K562 (cell line): ENCODE results near the gene ACYP2. TPM values are rescaled to one million over a fixed set of nuclear protein-coding genes. Genes with fewer than 3 reads are reported as not detected.
A peak's percentile ranks its signal among the peaks of the same experiment; 100 is the strongest.

Experiments used
- ATAC-seq: fragments of 200-7000 bp; cut with Tn5 transposase; 3 replicates; pipeline ENCODE4 v1.9.1; 2020; ENCODE audit warnings: moderate library complexity
- BruUV-seq: library from RNA; stranded (reverse); fragments of 400-500 nt; replicated peaks from 2 replicates; lab custom pipeline; 2021; lab: Mats Ljungman, UMichigan
- CTCF ChIA-PET: fragments of 300-600 bp; formaldehyde crosslinking; extraction: SDS; loops from one replicate; lab custom pipeline; 2021; ENCODE audit warnings: low intra/inter-chr PET ratio; lab: Yijun Ruan, JAX
- POLR2A ChIA-PET: fragments of 300-600, 350-650 bp; sonication (Branson Sonifier 250); formaldehyde crosslinking; extraction: SDS; loops from one replicate; lab custom pipeline; 2021; ENCODE audit warnings: antibody characterized with exemption, inconsistent platforms; lab: Yijun Ruan, JAX
- DNase-seq, 4 experiments: peaks; one replicate each; pipeline versions ENCODE4 v3.0.0 to v3.0.0-alpha.2; 2011 to 2018; ENCODE audit warnings: low spot score in 3 of 4, mixed read lengths in 3 of 4; ENCODE audit errors: extremely low read depth in 1 of 4
- FAIRE-seq: peaks from 2 replicates; lab custom pipeline; 2011; peaks lifted over from hg19 to GRCh38; lab: Jason Lieb, UNC
- H2AFZ ChIP-seq: 2 replicates; pipeline ENCODE4 v1.6.0; 2011; ENCODE audit warnings: low read depth, low read length, control low read depth, inconsistent platforms
- H3K27ac ChIP-seq: fragments of 200-600 bp; 3 replicates; pipeline ENCODE4 v1.8.0; 2011; ENCODE audit warnings: low read depth, mild to moderate bottlenecking, control low read depth, inconsistent platforms, low read length, moderate library complexity, mixed read lengths; ENCODE audit errors: extremely low read depth
- H3K27me3 ChIP-seq, 2 experiments: fragments of 300-600 bp in 1 of 2; 2 replicates in 1 of 2; 3 replicates in 1 of 2; pipeline versions ENCODE4 v1.6.0 to v1.8.0; 2011; ENCODE audit warnings: inconsistent platforms in 2 of 2, low read length in 2 of 2, mild to moderate bottlenecking in 1 of 2, mixed read lengths in 1 of 2, moderate library complexity in 1 of 2; ENCODE audit not compliant: control insufficient read depth in 2 of 2, insufficient read depth in 2 of 2
- H3K36me3 ChIP-seq: fragments of 300-600 bp; 3 replicates; pipeline ENCODE4 v1.8.0; 2011; ENCODE audit warnings: mild to moderate bottlenecking, low read length, inconsistent platforms; ENCODE audit not compliant: control insufficient read depth, insufficient read depth
- H3K4me1 ChIP-seq, 2 experiments: fragments of 200-600 bp in 1 of 2; replicated peaks in 1 of 2; 2 replicates in 1 of 2; 3 replicates in 1 of 2; pipeline versions ENCODE4 v1.5.1 to v1.8.0; 2011; ENCODE audit warnings: inconsistent platforms in 2 of 2, low read length in 2 of 2, mild to moderate bottlenecking in 1 of 2, mixed read lengths in 1 of 2, moderate library complexity in 1 of 2; ENCODE audit not compliant: control insufficient read depth in 2 of 2, insufficient read depth in 2 of 2
- H3K4me2 ChIP-seq: 2 replicates; pipeline ENCODE4 v1.6.1; 2011; ENCODE audit warnings: low read length, control low read depth, inconsistent platforms, mixed read lengths; ENCODE audit not compliant: insufficient read depth
- H3K4me3 ChIP-seq: fragments of 200-600 bp; sonication (generic), shearing (Covaris generic); 2 replicates; pipeline ENCODE4 v1.5.1; 2016; ENCODE audit warnings: control low read depth, inconsistent platforms
- H3K79me2 ChIP-seq: fragments of 200-600 bp; 3 replicates; pipeline ENCODE4 v1.8.0; 2011; ENCODE audit warnings: low read length, inconsistent platforms; ENCODE audit not compliant: control insufficient read depth, insufficient read depth
- H3K9ac ChIP-seq, 2 experiments: 2 replicates each; pipeline versions ENCODE4 v1.6.0 to v1.6.1; 2011; ENCODE audit warnings: low read depth in 2 of 2, low read length in 2 of 2, control low read depth in 1 of 2, inconsistent platforms in 1 of 2, mild to moderate bottlenecking in 1 of 2, mixed read lengths in 1 of 2; ENCODE audit not compliant: insufficient read depth in 1 of 2
- H3K9me1 ChIP-seq: one replicate; pipeline ENCODE4 v1.6.0; 2011; ENCODE audit warnings: inconsistent platforms, mild to moderate bottlenecking, low read length, moderate library complexity; ENCODE audit not compliant: control insufficient read depth, insufficient read depth
- H3K9me3 ChIP-seq: replicated peaks from 2 replicates; pipeline ENCODE4 v1.5.1; 2011; ENCODE audit warnings: low read depth, low read length, inconsistent platforms; ENCODE audit not compliant: control insufficient read depth, insufficient read depth
- H4K20me1 ChIP-seq: replicated peaks from 2 replicates; pipeline ENCODE4 v1.6.1; 2011; ENCODE audit warnings: low read length, inconsistent platforms, mixed read lengths; ENCODE audit not compliant: control insufficient read depth, insufficient read depth
- ASH1L ChIP-seq: fragments of 450-650 bp; IDR thresholded peaks from 2 replicates; pipeline ENCODE4 v1.6.1; 2018; ENCODE audit warnings: borderline replicate concordance, mild to moderate bottlenecking, low read depth; ENCODE audit not compliant: partially characterized antibody
- COPS2 ChIP-seq: fragments of 450-650 bp; conservative IDR thresholded peaks from 2 replicates; pipeline ENCODE4 v1.6.1; 2016; ENCODE audit warnings: mild to moderate bottlenecking, moderate library complexity
- CTBP1 ChIP-seq: fragments of 450-650 bp; IDR thresholded peaks from 2 replicates; pipeline ENCODE4 v1.6.1; 2016; ENCODE audit warnings: borderline replicate concordance
- ELF2 ChIP-seq: fragments of 250-450 bp; sonication (Bioruptor Pico); IDR thresholded peaks from 2 replicates; pipeline ENCODE4 v1.5.0; 2021; ENCODE audit warnings: mild to moderate bottlenecking
- EP300 ChIP-seq: IDR thresholded peaks from 2 replicates; pipeline ENCODE4 v1.6.1; 2012; ENCODE audit warnings: low read length, improper control_type of control experiment
- HSF4 ChIP-seq: fragments of 250-450 bp; sonication (Bioruptor Pico); IDR thresholded peaks from 2 replicates; pipeline ENCODE4 v2.1.2; 2022; ENCODE audit warnings: mild to moderate bottlenecking, moderate library complexity, borderline replicate concordance
- IRF2 ChIP-seq: sonication (generic); formaldehyde crosslinking; IDR thresholded peaks from 2 replicates; pipeline ENCODE4 v1.8.1; 2022; ENCODE audit warnings: mild to moderate bottlenecking, missing genetic modification reagents
- JUNB ChIP-seq: fragments of 450-650 bp; formaldehyde crosslinking; conservative IDR thresholded peaks from 2 replicates; pipeline ENCODE4 v1.4.0; 2020; ENCODE audit warnings: mild to moderate bottlenecking
- KAT2B ChIP-seq: IDR thresholded peaks from one replicate; pipeline ENCODE4 v1.6.1; 2012; ENCODE audit warnings: low read depth, mild to moderate bottlenecking, control low read depth, inconsistent platforms, low read length, moderate library complexity
- LCOR ChIP-seq: sonication (generic); formaldehyde crosslinking; IDR thresholded peaks from 2 replicates; pipeline ENCODE4 v1.8.0; 2022; ENCODE audit warnings: mild to moderate bottlenecking, missing genetic modification reagents
- NFIC ChIP-seq: fragments of 450-650 bp; IDR thresholded peaks from 2 replicates; pipeline ENCODE4 v1.6.1; 2017; ENCODE audit warnings: mild to moderate bottlenecking, inconsistent platforms
- NR2F6 ChIP-seq: fragments of 450-650 bp; formaldehyde crosslinking; IDR thresholded peaks from 2 replicates; pipeline ENCODE4 v1.4.0; 2020; ENCODE audit warnings: mild to moderate bottlenecking
- PHF21A ChIP-seq: fragments of 450-650 bp; IDR thresholded peaks from 2 replicates; pipeline ENCODE4 v1.6.1; 2017; ENCODE audit warnings: low read depth, borderline replicate concordance
- TRIM24 ChIP-seq, 2 experiments: fragments of 450-650 bp; IDR thresholded peaks; 2 replicates each; pipeline ENCODE4 v1.6.1; 2016
- ZBTB5 ChIP-seq: fragments of 450-650 bp; IDR thresholded peaks from 2 replicates; pipeline ENCODE4 v1.6.1; 2017; ENCODE audit warnings: antibody characterized with exemption
- ZNF121 ChIP-seq: sonication (generic); formaldehyde crosslinking; conservative IDR thresholded peaks from 2 replicates; pipeline ENCODE4 v1.8.0; 2022; ENCODE audit warnings: missing genetic modification reagents
- ZNF133 ChIP-seq: fragments of 250-450 bp; sonication (Bioruptor Pico); IDR thresholded peaks from 2 replicates; pipeline ENCODE4 v1.4.0; 2020; ENCODE audit warnings: mild to moderate bottlenecking
- ZNF197 ChIP-seq: fragments of 200-800 bp; sonication (Bioruptor generic); IDR thresholded peaks from 2 replicates; pipeline ENCODE4 v1.6.1; 2016; ENCODE audit warnings: low read depth, missing genetic modification characterization, missing compliant biosample characterization
- WGBS: fragments of 100-300 bp; shearing (Covaris generic); methylation state at CpG from one replicate; pipeline ENCODE4 v1.1.6; 2016; ENCODE audit warnings: low coverage, mixed read lengths; ENCODE audit not compliant: insufficient coverage; ENCODE audit errors: missing lambda C conversion rate; 5-methylcytosine and 5-hydroxymethylcytosine counted together
- in situ Hi-C: fragments of 300-500 bp; cut with MboI; formaldehyde crosslinking; loops from 4 replicates; pipeline ENCODE4 v1.15.0; 2018; ENCODE audit warnings: inconsistent platforms, mixed read lengths
- intact Hi-C: fragments of 100-400 bp; cut with micrococcal nuclease; formaldehyde crosslinking; loops from 2 replicates; pipeline ENCODE4 v1.14.2; 2022
- polyA plus RNA-seq, 8 experiments: library from polyadenylated mRNA; depleted of rRNA in 4 of 8; stranded (reverse) in 5 of 8; unstranded in 3 of 8; fragments of >200 nt; fragmentation: Nextera tagmentation in 2 of 8; fragmentation: Illumina TruSeq in 1 of 8; extraction: Ambion mirVana in 2 of 8; extraction: Trizol in 1 of 8; gene quantifications; 2 replicates each; pipeline versions ENCODE4 v1.2.1 to v1.2.3, GENCODE V29; 2011 to 2014; ENCODE audit warnings: inconsistent platforms in 1 of 8, missing spikeins in 1 of 8
- total RNA-seq, 7 experiments: library from RNA; depleted of rRNA in 6 of 7; stranded (reverse); fragments of >200 nt in 6 of 7; fragmentation: Illumina TruSeq in 2 of 7; extraction: Trizol in 2 of 7; gene quantifications; 2 replicates each; pipeline versions ENCODE4 v1.2.1 to v1.2.3, GENCODE V29; 2011 to 2021; ENCODE audit warnings: low replicate concordance in 1 of 7
- TF ChIP-seq, protein P1 (sequence below), 2 experiments: fragments of 450-650 bp in 1 of 2; sonication (generic) in 1 of 2; formaldehyde crosslinking in 1 of 2; IDR thresholded peaks in 1 of 2; conservative IDR thresholded peaks in 1 of 2; 2 replicates each; pipeline versions ENCODE4 v1.6.1 to v1.8.1; 2016 to 2023; ENCODE audit warnings: mild to moderate bottlenecking in 2 of 2, moderate library complexity in 2 of 2, inconsistent platforms in 1 of 2, missing genetic modification reagents in 1 of 2
- TF ChIP-seq, protein P2 (sequence below): fragments of 450-650 bp; IDR thresholded peaks from 2 replicates; pipeline ENCODE4 v1.6.1; 2016; ENCODE audit warnings: antibody characterized with exemption

The ACYP2 gene
- total and polyA plus RNA-seq, 9 of the 15 experiments (the other 6 are each of a cell fraction or from before 2014, with no cell fraction given): 1.0 to 4.1 (median 2.0) TPM

- TF ChIP-seq IRF2 (CRISPR knock-in tag) (no peak), ZNF133 (CRISPR knock-in tag) (no peak), EP300 (0 out of 2 replicates have a peak, but pooled peaks have one; percentile 68), KAT2B (no peak), ZNF121 (CRISPR knock-in tag) (no peak), LCOR (no peak), NR2F6 (CRISPR knock-in tag) (no peak), PHF21A (no peak), COPS2 (no peak), TRIM24 (IDR thresholded peaks at IDR 0.05) (peak; percentile 54 to 55; a peak in 2 of 4 replicates)
- TF ChIP-seq, protein P1, sequence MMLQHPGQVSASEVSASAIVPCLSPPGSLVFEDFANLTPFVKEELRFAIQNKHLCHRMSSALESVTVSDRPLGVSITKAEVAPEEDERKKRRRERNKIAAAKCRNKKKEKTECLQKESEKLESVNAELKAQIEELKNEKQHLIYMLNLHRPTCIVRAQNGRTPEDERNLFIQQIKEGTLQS (IDR thresholded peaks at IDR 0.05): peak; percentile 47; the same call in 1 of the 2 replicates
- TF ChIP-seq, protein P1 (CRISPR knock-in tag; conservative IDR thresholded peaks at IDR 0.05): no peak
These were observed 112.4 kb downstream of the ACYP2 start (continued) for GRCh38 chr2:54227798-54228197.

DNA sequence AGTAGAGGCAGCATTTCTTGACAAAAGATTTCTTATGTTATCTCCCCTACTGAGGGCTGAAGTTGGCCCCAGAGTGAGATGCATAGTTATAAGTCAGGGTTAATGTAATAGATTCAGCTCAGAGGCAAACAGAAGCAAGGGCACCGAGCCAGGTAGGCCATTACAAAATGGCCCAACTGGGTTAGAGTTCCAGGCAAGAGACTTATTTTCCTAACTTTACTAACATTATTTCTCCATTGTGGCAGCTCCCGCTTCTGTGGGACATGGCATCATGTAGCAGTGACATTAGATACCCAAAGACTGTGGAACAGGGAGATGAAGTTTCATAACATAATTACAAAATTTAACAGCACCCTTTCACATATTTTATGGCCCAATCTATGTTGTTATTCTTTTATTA is 113.5 kb downstream of the ACYP2 start:
- no peaks in the 10 kb centered on the region; a peak in 1 of 5 replicates for H3K27me3 ChIP-seq
- H4K20me1 ChIP-seq: no peaks in the 10 kb centered on the region
- H3K79me2 ChIP-seq: peaks cover 8% of the 10 kb centered on the region; the same call in 2 of the 3 replicates
- no TSS peak for BruUV-seq
- ATAC-seq: no peak
- no peak for FAIRE-seq
- intact Hi-C loops: no loop called here
- no peak for DNase-seq
- no peak overlapping the region for H3K9ac ChIP-seq
- TF ChIP-seq CTBP1: no peak
- no peak for TF ChIP-seq ELF2
- no peak for TF ChIP-seq NFIC
- TF ChIP-seq JUNB (CRISPR knock-in tag): no peak
- TF ChIP-seq, protein P2, sequence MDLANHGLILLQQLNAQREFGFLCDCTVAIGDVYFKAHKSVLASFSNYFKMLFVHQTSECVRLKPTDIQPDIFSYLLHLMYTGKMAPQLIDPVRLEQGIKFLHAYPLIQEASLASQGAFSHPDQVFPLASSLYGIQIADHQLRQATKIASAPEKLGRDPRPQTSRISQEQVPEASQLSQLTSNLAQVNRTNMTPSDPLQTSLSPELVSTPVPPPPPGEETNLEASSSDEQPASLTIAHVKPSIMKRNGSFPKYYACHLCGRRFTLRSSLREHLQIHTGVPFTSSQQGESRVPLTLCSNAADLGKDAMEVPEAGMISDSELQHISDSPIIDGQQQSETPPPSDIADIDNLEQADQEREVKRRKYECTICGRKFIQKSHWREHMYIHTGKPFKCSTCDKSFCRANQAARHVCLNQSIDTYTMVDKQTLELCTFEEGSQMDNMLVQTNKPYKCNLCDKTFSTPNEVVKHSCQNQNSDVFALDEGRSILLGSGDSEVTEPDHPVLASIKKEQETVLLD: no peak
- no peak for TF ChIP-seq ZBTB5
- TF ChIP-seq ZNF197 (CRISPR knock-in tag): no peak
- no peak for TF ChIP-seq ASH1L
- TF ChIP-seq HSF4 (CRISPR knock-in tag): no peak
- TF ChIP-seq, all 486 proteins: peak for 0
- no peaks in the 10 kb centered on the region for H3K9me3 ChIP-seq
- no peak overlapping the region for H2AFZ ChIP-seq
- no peak overlapping the region for H3K4me3 ChIP-seq
- no peaks in the 10 kb centered on the region for H3K36me3 ChIP-seq
- no peak overlapping the region for H3K27ac ChIP-seq
- WGBS: 56% methylated on average over 2 of the region's 2 CpGs
- H3K4me2 ChIP-seq: no peak overlapping the region
- POLR2A ChIA-PET: no interaction called here
- in situ Hi-C loops: no loop called here
- peaks cover 0 to 5% of the 10 kb centered on the region in 2 experiments; a peak in 2 of 5 replicates for H3K4me1 ChIP-seq
- no peaks in the 10 kb centered on the region for H3K9me1 ChIP-seq
- CTCF ChIA-PET: no interaction called here
